ENCODE results near the gene KCNJ12.

- TF ChIP-seq, protein P1, sequence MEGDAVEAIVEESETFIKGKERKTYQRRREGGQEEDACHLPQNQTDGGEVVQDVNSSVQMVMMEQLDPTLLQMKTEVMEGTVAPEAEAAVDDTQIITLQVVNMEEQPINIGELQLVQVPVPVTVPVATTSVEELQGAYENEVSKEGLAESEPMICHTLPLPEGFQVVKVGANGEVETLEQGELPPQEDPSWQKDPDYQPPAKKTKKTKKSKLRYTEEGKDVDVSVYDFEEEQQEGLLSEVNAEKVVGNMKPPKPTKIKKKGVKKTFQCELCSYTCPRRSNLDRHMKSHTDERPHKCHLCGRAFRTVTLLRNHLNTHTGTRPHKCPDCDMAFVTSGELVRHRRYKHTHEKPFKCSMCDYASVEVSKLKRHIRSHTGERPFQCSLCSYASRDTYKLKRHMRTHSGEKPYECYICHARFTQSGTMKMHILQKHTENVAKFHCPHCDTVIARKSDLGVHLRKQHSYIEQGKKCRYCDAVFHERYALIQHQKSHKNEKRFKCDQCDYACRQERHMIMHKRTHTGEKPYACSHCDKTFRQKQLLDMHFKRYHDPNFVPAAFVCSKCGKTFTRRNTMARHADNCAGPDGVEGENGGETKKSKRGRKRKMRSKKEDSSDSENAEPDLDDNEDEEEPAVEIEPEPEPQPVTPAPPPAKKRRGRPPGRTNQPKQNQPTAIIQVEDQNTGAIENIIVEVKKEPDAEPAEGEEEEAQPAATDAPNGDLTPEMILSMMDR (IDR thresholded peaks at IDR 0.05; ENCODE audit: borderline replicate concordance, extremely low read depth, low read length, poor library complexity, severe bottlenecking) = no peak
- TF ChIP-seq EZH2 (IDR thresholded peaks at IDR 0.05; ENCODE audit: borderline replicate concordance, low read depth, low read length, severe bottlenecking) = no peak
Observed at GRCh38 chr17:21381076-21381706, 5.0 kb downstream of the KCNJ12 start.
